Endothelial cell (in vitro differentiated cells): Measurements from ENCODE around the gene MCM8. TPM values are rescaled to one million over a fixed set of nuclear protein-coding genes. Genes with fewer than 3 reads are reported as not detected.

ENCODE experiments used
- DNase-seq: peaks from one replicate; pipeline ENCODE4 v3.0.0; 2021; ENCODE audit warnings: low spot score
- H3K27ac Mint-ChIP-seq: one replicate; pipeline ENCODE4 v1.8.0; 2021; ENCODE audit warnings: mixed read lengths, inconsistent platforms; ENCODE audit not compliant: unreplicated experiment
- H3K27me3 Mint-ChIP-seq: one replicate; pipeline ENCODE4 v1.8.0; 2021; ENCODE audit warnings: mild to moderate bottlenecking, moderate library complexity, mixed read lengths, inconsistent platforms; ENCODE audit not compliant: unreplicated experiment
- H3K36me3 Mint-ChIP-seq: one replicate; pipeline ENCODE4 v1.8.0; 2021; ENCODE audit warnings: mild to moderate bottlenecking, low read depth, mixed read lengths, inconsistent platforms; ENCODE audit not compliant: unreplicated experiment
- H3K4me1 Mint-ChIP-seq: one replicate; pipeline ENCODE4 v1.8.0; 2021; ENCODE audit warnings: mild to moderate bottlenecking, mixed read lengths, inconsistent platforms; ENCODE audit not compliant: unreplicated experiment
- H3K4me3 Mint-ChIP-seq: one replicate; pipeline ENCODE4 v1.8.0; 2021; ENCODE audit warnings: mild to moderate bottlenecking, mixed read lengths, inconsistent platforms; ENCODE audit not compliant: unreplicated experiment
- H3K9me3 Mint-ChIP-seq: one replicate; pipeline ENCODE4 v1.8.0; 2021; ENCODE audit warnings: mixed read lengths, inconsistent platforms; ENCODE audit not compliant: unreplicated experiment
- total RNA-seq: library from RNA; stranded (reverse); fragmentation: NEBNext Ultra II Directional; extraction: Animal tissue kit (Norgen Biotek cat#: 25700); gene quantifications from one replicate; pipeline ENCODE4 v1.2.1, GENCODE V29; 2021; ENCODE audit not compliant: unreplicated experiment
- TF ChIP-seq, protein P1 (sequence below): fragments of 200-600 bp; sonication (generic); IDR thresholded peaks from one replicate; pipeline ENCODE4 v1.5.0; 2021; ENCODE audit warnings: antibody characterized with exemption; ENCODE audit not compliant: unreplicated experiment

The MCM8 gene
- total RNA-seq, 1 donor from 2014 or later, result 8.2 TPM

DNA sequence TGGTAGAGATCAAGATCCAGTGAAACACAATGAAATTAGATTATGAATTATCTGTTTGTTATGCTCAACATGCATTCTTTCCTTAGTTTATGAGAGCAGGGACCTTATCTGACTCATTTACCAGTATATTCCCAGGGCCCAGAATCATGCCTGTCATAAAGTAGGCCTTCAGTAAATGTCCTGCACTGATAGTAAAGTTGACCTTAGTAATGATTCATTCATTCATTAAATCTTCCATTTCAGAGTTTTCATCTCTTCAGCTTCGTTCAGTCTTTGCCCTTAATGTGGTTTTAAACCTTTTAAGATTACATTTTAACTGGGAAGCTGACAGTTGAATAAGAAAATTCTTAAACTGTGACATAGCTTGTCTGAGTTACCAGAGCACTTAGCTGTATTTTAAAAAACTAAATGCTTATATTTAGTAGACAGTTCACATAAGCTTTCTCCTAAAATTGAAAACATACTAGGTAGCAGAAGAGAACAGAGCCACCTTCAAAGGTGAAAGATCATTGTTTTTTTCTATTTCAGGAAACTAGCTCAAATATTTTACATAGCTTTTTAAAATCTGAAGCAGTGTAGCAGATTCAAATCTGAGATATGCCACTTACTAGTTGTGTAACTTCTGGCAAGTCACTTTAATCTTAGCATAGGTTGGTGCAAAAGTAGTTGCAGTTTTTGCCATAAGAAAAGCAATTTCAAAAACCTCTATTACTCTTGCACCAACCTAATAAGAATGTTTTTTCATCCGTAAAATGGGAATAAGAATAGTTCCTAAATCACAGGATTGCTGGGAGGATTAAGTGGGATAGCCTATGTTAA lies 41.4 kb downstream of the MCM8 start:
- no peaks in the 10 kb centered on the region for H3K36me3 Mint-ChIP-seq
- no peaks in the 10 kb centered on the region for H3K9me3 Mint-ChIP-seq
- H3K27me3 Mint-ChIP-seq, result no peaks in the 10 kb centered on the region
- DNase-seq, result no peak
- TF ChIP-seq, protein P1, sequence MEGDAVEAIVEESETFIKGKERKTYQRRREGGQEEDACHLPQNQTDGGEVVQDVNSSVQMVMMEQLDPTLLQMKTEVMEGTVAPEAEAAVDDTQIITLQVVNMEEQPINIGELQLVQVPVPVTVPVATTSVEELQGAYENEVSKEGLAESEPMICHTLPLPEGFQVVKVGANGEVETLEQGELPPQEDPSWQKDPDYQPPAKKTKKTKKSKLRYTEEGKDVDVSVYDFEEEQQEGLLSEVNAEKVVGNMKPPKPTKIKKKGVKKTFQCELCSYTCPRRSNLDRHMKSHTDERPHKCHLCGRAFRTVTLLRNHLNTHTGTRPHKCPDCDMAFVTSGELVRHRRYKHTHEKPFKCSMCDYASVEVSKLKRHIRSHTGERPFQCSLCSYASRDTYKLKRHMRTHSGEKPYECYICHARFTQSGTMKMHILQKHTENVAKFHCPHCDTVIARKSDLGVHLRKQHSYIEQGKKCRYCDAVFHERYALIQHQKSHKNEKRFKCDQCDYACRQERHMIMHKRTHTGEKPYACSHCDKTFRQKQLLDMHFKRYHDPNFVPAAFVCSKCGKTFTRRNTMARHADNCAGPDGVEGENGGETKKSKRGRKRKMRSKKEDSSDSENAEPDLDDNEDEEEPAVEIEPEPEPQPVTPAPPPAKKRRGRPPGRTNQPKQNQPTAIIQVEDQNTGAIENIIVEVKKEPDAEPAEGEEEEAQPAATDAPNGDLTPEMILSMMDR, result no peak
- H3K4me3 Mint-ChIP-seq, result no peak overlapping the region
- no peaks in the 10 kb centered on the region for H3K4me1 Mint-ChIP-seq
- H3K27ac Mint-ChIP-seq, result no peak overlapping the region

DNA sequence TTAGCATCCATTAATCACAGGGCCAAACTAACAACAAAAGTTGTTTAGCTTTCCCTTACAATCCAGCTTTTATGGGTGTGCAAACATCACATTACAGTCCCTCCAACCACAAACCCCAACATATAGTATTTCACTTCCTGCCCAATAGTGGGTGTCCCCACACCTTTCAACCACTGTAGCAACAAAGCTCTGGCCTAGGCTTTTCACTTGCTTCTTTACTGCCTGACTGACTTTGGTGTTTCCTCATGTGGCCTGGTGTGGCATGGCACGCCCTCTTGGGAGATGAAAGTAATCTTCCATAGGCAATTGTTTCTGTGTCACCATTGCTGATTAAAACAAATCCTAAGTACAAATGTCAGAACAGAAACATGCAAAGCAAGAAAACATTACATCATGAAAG lies 46.3 kb downstream of the MCM8 start:
- H3K27ac Mint-ChIP-seq, result no peak overlapping the region
- no peaks in the 10 kb centered on the region for H3K36me3 Mint-ChIP-seq
- DNase-seq, result no peak
- H3K4me1 Mint-ChIP-seq, result no peaks in the 10 kb centered on the region
- no peaks in the 10 kb centered on the region for H3K9me3 Mint-ChIP-seq
- TF ChIP-seq, protein P1, result no peak
- H3K4me3 Mint-ChIP-seq, result no peak overlapping the region
- no peaks in the 10 kb centered on the region for H3K27me3 Mint-ChIP-seq

DNA sequence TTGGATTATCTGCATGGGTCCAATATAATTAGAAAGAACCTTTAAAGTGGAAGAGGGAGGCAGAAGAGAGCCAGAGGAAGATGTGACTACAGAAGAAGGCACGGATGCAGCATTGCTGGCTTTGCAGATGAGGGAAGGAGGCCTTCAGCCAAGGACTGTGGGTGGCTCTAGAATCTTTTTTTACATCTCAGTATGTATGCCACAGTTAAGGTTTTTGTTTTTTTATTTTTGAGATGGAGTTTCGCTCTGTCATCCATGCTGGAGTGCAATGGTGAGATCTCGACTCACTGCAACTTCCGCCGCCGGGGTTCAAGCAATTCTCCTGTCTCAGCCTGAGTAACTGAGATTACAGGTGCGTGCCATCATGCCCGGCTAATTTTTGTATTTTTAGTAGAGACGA lies 49.3 kb downstream of the MCM8 start:
- DNase-seq, result no peak
- Mint-ChIP-seq H3K27me3 (no peaks in the 10 kb centered on the region), H3K27ac (no peak overlapping the region), H3K9me3 (no peaks in the 10 kb centered on the region), H3K4me3 (no peak overlapping the region), H3K36me3 (no peaks in the 10 kb centered on the region), H3K4me1 (no peaks in the 10 kb centered on the region)
- TF ChIP-seq, protein P1, result no peak

DNA sequence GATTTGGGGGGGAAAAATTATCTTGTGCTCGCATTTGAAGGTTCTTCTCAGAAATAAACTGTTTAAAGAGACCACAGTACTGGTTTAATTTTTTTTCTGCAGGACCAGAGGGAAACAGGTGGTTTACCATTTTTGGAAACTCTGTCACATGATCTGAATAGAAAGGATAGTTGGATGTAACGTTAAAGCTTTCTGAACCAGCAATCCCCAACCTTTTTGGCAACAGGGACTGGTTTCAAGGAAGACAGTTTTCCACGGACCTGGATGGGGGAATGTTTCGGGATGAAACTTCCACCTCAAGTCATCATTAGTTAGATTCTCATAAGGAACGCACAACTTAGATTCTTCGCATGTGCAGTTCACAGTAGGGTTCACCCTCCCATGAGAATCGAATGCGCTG lies 50.4 kb downstream of the MCM8 start:
- Mint-ChIP-seq H3K9me3 (no peaks in the 10 kb centered on the region), H3K4me3 (no peak overlapping the region), H3K4me1 (no peaks in the 10 kb centered on the region), H3K27ac (no peak overlapping the region), H3K36me3 (no peaks in the 10 kb centered on the region), H3K27me3 (peaks cover 2% of the 10 kb centered on the region)
- TF ChIP-seq, protein P1, result no peak
- no peak for DNase-seq

GRCh38 chr20:6006603-6006949 lies 56.1 kb downstream of the MCM8 start:
- H3K36me3 Mint-ChIP-seq, result peaks cover 11% of the 10 kb centered on the region
- H3K4me1 Mint-ChIP-seq, result peaks cover 4% of the 10 kb centered on the region
- peak overlapping the region; percentile 99 for H3K4me3 Mint-ChIP-seq
- H3K9me3 Mint-ChIP-seq, result no peaks in the 10 kb centered on the region
- peak overlapping the region; percentile 84 for H3K27ac Mint-ChIP-seq
- TF ChIP-seq, protein P1, result no peak
- H3K27me3 Mint-ChIP-seq, result peaks cover 2% of the 10 kb centered on the region
- no peak for DNase-seq
